Sigmoid colon (tissue), 4 donors: ENCODE measurements around the gene GPR158.

ENCODE experiments used
- CTCF ChIP-seq, 4 experiments: fragments of 450-650 bp in 3 of 4; fragments of 200-600 bp in 1 of 4; IDR thresholded peaks; one replicate each; pipeline ENCODE4 v1.5.1; 2016 to 2019; ENCODE audit warnings: antibody characterized with exemption in 4 of 4, mild to moderate bottlenecking in 3 of 4, moderate library complexity in 2 of 4
- EP300 ChIP-seq, 4 donors: sonication (generic); formaldehyde crosslinking; IDR thresholded peaks; one replicate each; pipeline ENCODE4 v1.6.1; 2017; ENCODE audit warnings: antibody characterized with exemption in 4 of 4
- POLR2A ChIP-seq, 2 donors: fragments of 450-650 bp; IDR thresholded peaks; one replicate each; pipeline ENCODE4 v1.6.1; 2016; ENCODE audit warnings: antibody characterized with exemption in 2 of 2, mild to moderate bottlenecking in 2 of 2, moderate library complexity in 2 of 2

- TF ChIP-seq POLR2A (IDR thresholded peaks at IDR 0.05) = no peak
- no peak for TF ChIP-seq CTCF (IDR thresholded peaks at IDR 0.05)
- TF ChIP-seq EP300 (IDR thresholded peaks at IDR 0.05) = no peak
Measured at GRCh38 chr10:25297466-25297865, 122.7 kb downstream of the GPR158 start.
